HepG2 (cell line): ENCODE data around the gene TMEM53. TPM values are rescaled to one million over a fixed set of nuclear protein-coding genes. Genes with fewer than 3 reads are reported as not detected.

Experiments used
- ATAC-seq: fragments of 200-7000 bp; cut with Tn5 transposase; 3 replicates; pipeline ENCODE4 v1.9.1; 2020; ENCODE audit warnings: mild to moderate bottlenecking, moderate library complexity
- BruUV-seq: library from RNA; stranded (reverse); fragments of 400-500 nt; replicated peaks from 2 replicates; lab custom pipeline; 2021; lab: Mats Ljungman, UMichigan
- CTCF ChIA-PET: fragments of 300-600 bp; formaldehyde crosslinking; extraction: SDS; loops from one replicate; lab custom pipeline; 2021; ENCODE audit warnings: low total read pairs, inconsistent platforms, low intra/inter-chr PET ratio; lab: Yijun Ruan, JAX
- POLR2A ChIA-PET: fragments of 350-600 bp; sonication (Branson Sonifier 250); formaldehyde crosslinking; loops from one replicate; lab custom pipeline; 2020; ENCODE audit warnings: antibody characterized with exemption, inconsistent platforms; lab: Yijun Ruan, JAX
- DNase-seq: peaks from one replicate; pipeline ENCODE4 v3.0.0-alpha.2; 2015; ENCODE audit warnings: low spot score
- FAIRE-seq: peaks from 3 replicates; lab custom pipeline; 2011; peaks lifted over from hg19 to GRCh38; lab: Jason Lieb, UNC
- H2AFZ ChIP-seq: one replicate; pipeline ENCODE4 v1.6.1; 2011; ENCODE audit warnings: low read length, inconsistent platforms
- H3K27ac ChIP-seq: fragments of 300-600 bp; 3 replicates; pipeline ENCODE4 v1.8.0; 2011; ENCODE audit warnings: mixed run types, mild to moderate bottlenecking, mixed read lengths, low read length, inconsistent platforms; ENCODE audit not compliant: insufficient read depth; ENCODE audit errors: extremely low read length
- H3K27me3 ChIP-seq, 2 experiments: fragments of 200-600 bp in 1 of 2; 2 replicates in 1 of 2; 3 replicates in 1 of 2; pipeline versions ENCODE4 v1.6.0 to v1.8.0; 2011; ENCODE audit warnings: low read length in 2 of 2, mild to moderate bottlenecking in 2 of 2, moderate library complexity in 2 of 2, inconsistent platforms in 1 of 2; ENCODE audit not compliant: insufficient read depth in 2 of 2, control insufficient read depth in 1 of 2
- H3K36me3 ChIP-seq, 2 experiments: fragments of 200-600 bp in 1 of 2; replicated peaks in 1 of 2; 2 replicates in 1 of 2; 3 replicates in 1 of 2; pipeline versions ENCODE4 v1.5.1 to v1.8.0; 2011; ENCODE audit warnings: low read length in 2 of 2, inconsistent platforms in 1 of 2; ENCODE audit not compliant: insufficient read depth in 2 of 2, control insufficient read depth in 1 of 2
- H3K4me1 ChIP-seq: 2 replicates; pipeline ENCODE4 v1.5.1; 2012; ENCODE audit warnings: low read length, inconsistent platforms; ENCODE audit not compliant: insufficient read depth
- H3K4me2 ChIP-seq: 2 replicates; pipeline ENCODE4 v1.6.0; 2011; ENCODE audit warnings: low read depth, low read length, inconsistent platforms
- H3K4me3 ChIP-seq, 3 experiments: fragments of 200-600 bp in 1 of 3; sonication (generic), shearing (Covaris generic) in 1 of 3; replicated peaks in 1 of 3; 2 replicates each; pipeline ENCODE4 v1.5.1; 2011 to 2016; ENCODE audit warnings: low read length in 3 of 3, inconsistent platforms in 2 of 3, low read depth in 2 of 3, mild to moderate bottlenecking in 2 of 3, control low read depth in 1 of 3, mixed read lengths in 1 of 3; ENCODE audit not compliant: insufficient read depth in 1 of 3
- H3K79me2 ChIP-seq: one replicate; pipeline ENCODE4 v1.6.1; 2011; ENCODE audit warnings: low read length, inconsistent platforms; ENCODE audit not compliant: insufficient read depth
- H3K9ac ChIP-seq: 2 replicates; pipeline ENCODE4 v1.6.0; 2011; ENCODE audit warnings: mild to moderate bottlenecking, low read depth, low read length, inconsistent platforms; ENCODE audit not compliant: insufficient read depth
- H3K9me3 ChIP-seq: 2 replicates; pipeline ENCODE4 v1.5.1; 2012; ENCODE audit warnings: mild to moderate bottlenecking, low read length
- H4K20me1 ChIP-seq: 2 replicates; pipeline ENCODE4 v1.6.0; 2011; ENCODE audit warnings: inconsistent platforms, mild to moderate bottlenecking, low read length, moderate library complexity; ENCODE audit not compliant: insufficient read depth
- CHCHD3 ChIP-seq: sonication (generic); formaldehyde crosslinking; IDR thresholded peaks from 2 replicates; pipeline ENCODE4 v1.8.0; 2022; ENCODE audit warnings: mild to moderate bottlenecking, missing genetic modification reagents, moderate library complexity
- DMTF1 ChIP-seq: sonication (generic); formaldehyde crosslinking; IDR thresholded peaks from 2 replicates; pipeline ENCODE4 v1.4.0; 2020; ENCODE audit warnings: mild to moderate bottlenecking, missing genetic modification reagents
- GATA4 ChIP-seq: sonication (generic); IDR thresholded peaks from 2 replicates; pipeline ENCODE4 v1.6.1; 2016; ENCODE audit warnings: antibody characterized with exemption, low read depth, borderline replicate concordance
- KAT8 ChIP-seq: IDR thresholded peaks from 2 replicates; pipeline ENCODE4 v1.6.1; 2016; ENCODE audit warnings: missing genetic modification reagents, missing compliant biosample characterization
- KDM3A ChIP-seq: IDR thresholded peaks from 2 replicates; pipeline ENCODE4 v1.6.1; 2018; ENCODE audit warnings: low read depth, missing compliant biosample characterization
- RELA ChIP-seq: sonication (generic); formaldehyde crosslinking; IDR thresholded peaks from 2 replicates; pipeline ENCODE4 v1.4.0; 2020; ENCODE audit warnings: missing genetic modification reagents
- REXO4 ChIP-seq: sonication (generic); formaldehyde crosslinking; IDR thresholded peaks from 2 replicates; pipeline ENCODE4 v1.8.0; 2022; ENCODE audit warnings: missing genetic modification reagents, mild to moderate bottlenecking, borderline replicate concordance
- SRY ChIP-seq: sonication (generic); formaldehyde crosslinking; IDR thresholded peaks from 2 replicates; pipeline ENCODE4 v1.8.0; 2022; ENCODE audit warnings: mild to moderate bottlenecking, missing genetic modification reagents
- ZBTB7B ChIP-seq: sonication (generic); formaldehyde crosslinking; IDR thresholded peaks from 2 replicates; pipeline ENCODE4 v1.4.0; 2020; ENCODE audit warnings: missing genetic modification reagents
- ZNF362 ChIP-seq: sonication (generic); formaldehyde crosslinking; IDR thresholded peaks from 2 replicates; pipeline ENCODE4 v1.4.0; 2020; ENCODE audit warnings: missing genetic modification reagents, mild to moderate bottlenecking, borderline replicate concordance
- ZNF572 ChIP-seq: sonication (generic); formaldehyde crosslinking; IDR thresholded peaks from 2 replicates; pipeline ENCODE4 v1.5.1; 2020; ENCODE audit warnings: mild to moderate bottlenecking, missing genetic modification reagents
- ZNF777 ChIP-seq: sonication (generic); formaldehyde crosslinking; IDR thresholded peaks from 2 replicates; pipeline ENCODE4 v1.4.0; 2020; ENCODE audit warnings: missing genetic modification reagents
- ZNF850 ChIP-seq: sonication (generic); formaldehyde crosslinking; conservative IDR thresholded peaks from 2 replicates; pipeline ENCODE4 v1.9.0; 2021; ENCODE audit warnings: mild to moderate bottlenecking, missing genetic modification reagents
- WGBS: methylation state at CpG from one replicate; pipeline ENCODE4 v1.1.6; 2017; ENCODE audit warnings: low lambda C conversion rate; 5-methylcytosine and 5-hydroxymethylcytosine counted together
- in situ Hi-C: cut with HindIII; loops from 2 replicates; pipeline ENCODE4 v1.10.0; 2017; ENCODE audit warnings: low pct_unique_long_range_greater_than_20kb; ENCODE audit not compliant: extremely low pct_ligation_motif_present
- intact Hi-C: fragments of 100-400 bp; cut with micrococcal nuclease; formaldehyde crosslinking; loops from one replicate; pipeline ENCODE4 v1.10.0; 2022; ENCODE audit not compliant: unreplicated experiment
- polyA plus RNA-seq, 8 experiments: library from polyadenylated mRNA; depleted of rRNA in 3 of 8; stranded (reverse) in 7 of 8; unstranded in 1 of 8; fragments of >200 nt; fragmentation: Illumina TruSeq in 4 of 8; extraction: Trizol in 4 of 8; gene quantifications; 2 replicates each; pipeline versions ENCODE4 v1.2.1 to v1.2.3, GENCODE V29; 2011 to 2016; ENCODE audit warnings: low read depth in 4 of 8, missing spikeins in 1 of 8, mixed read lengths in 1 of 8; ENCODE audit not compliant: insufficient read depth in 1 of 8
- total RNA-seq, 5 experiments: library from RNA; depleted of rRNA; stranded (reverse); fragments of >200 nt; fragmentation: Illumina TruSeq; extraction: Trizol; gene quantifications; 2 replicates each; pipeline ENCODE4 v1.2.3, GENCODE V29; 2016; ENCODE audit warnings: low read depth in 1 of 5
- TF ChIP-seq, protein P1 (sequence below): sonication (generic); formaldehyde crosslinking; IDR thresholded peaks from 2 replicates; pipeline ENCODE4 v1.8.0; 2022; ENCODE audit warnings: mild to moderate bottlenecking, missing genetic modification reagents, borderline replicate concordance
- TF ChIP-seq, protein P2 (sequence below): sonication (generic); formaldehyde crosslinking; IDR thresholded peaks from 2 replicates; pipeline ENCODE4 v1.8.1; 2023; ENCODE audit warnings: missing genetic modification reagents, inconsistent platforms, borderline replicate concordance
- TF ChIP-seq, protein P3 (sequence below): sonication (generic); formaldehyde crosslinking; IDR thresholded peaks from 2 replicates; pipeline ENCODE4 v1.9.0; 2021; ENCODE audit warnings: missing genetic modification reagents, borderline replicate concordance

The TMEM53 gene
- total and polyA plus RNA-seq, 2 of the 13 experiments (the other 11 are each of a cell fraction or from before 2014, with no cell fraction given) = 12.6 to 20.2 TPM

DNA sequence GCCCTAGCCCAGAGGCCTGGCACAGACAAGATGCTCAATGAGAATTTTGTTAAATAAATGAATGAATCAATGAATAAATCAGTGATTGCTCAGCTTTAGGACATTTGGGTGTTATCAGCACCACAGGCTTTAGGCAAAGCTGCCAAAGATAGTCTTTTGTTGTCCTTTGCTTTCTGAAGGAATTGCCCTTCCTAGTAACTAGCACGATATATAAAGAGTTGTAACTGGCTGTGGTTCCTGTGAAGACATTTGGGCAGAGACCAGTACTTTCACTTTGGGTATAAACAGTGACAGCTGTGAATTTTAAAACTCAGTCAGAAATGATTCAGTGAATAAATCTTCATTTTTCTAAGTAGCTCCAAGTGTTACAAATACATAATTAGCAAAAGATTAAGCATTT is 43.4 kb upstream of the TMEM53 start:
- Histone ChIP-seq H3K4me2 (no peak overlapping the region), H3K4me1 (peaks cover 56% of the 10 kb centered on the region), H3K27ac (no peak overlapping the region), H3K9me3 (no peaks in the 10 kb centered on the region), H3K36me3 (no peaks in the 10 kb centered on the region), H3K4me3 (no peak overlapping the region), H3K79me2 (no peaks in the 10 kb centered on the region), H2AFZ (no peak overlapping the region), H4K20me1 (no peaks in the 10 kb centered on the region), H3K27me3 (0 out of 5 replicates have a peak, but pooled peaks cover 0 to 12% of the 10 kb centered on the region in 2 experiments), H3K9ac (no peak overlapping the region)
- CTCF ChIA-PET = interaction anchor here (1.2 kb wide), 1 partner anchor 12 kb away, joined by 3 read pairs; no protein-coding TSS in a partner anchor
- POLR2A ChIA-PET = interaction anchor here (1.2 to 1.3 kb wide), 2 partner anchors 9 to 622 kb away, joined by 3 read pairs; partner anchors contain the start of genes MUTYH and TOE1
- ATAC-seq = no peak
- 23% methylated on average over 1 of the region's 1 CpG for WGBS
- in situ Hi-C loops (no loop called here), intact Hi-C loops (no loop called here)
- no peak for FAIRE-seq
- no TSS peak for BruUV-seq
- DNase-seq = no peak
- TF ChIP-seq ZNF572 (CRISPR knock-in tag) (no peak), ZNF362 (CRISPR knock-in tag) (no peak), SRY (CRISPR knock-in tag) (no peak), GATA4 (no peak), CHCHD3 (CRISPR knock-in tag) (no peak), ZBTB7B (no peak), ZNF850 (no peak), DMTF1 (no peak), KAT8 (CRISPR knock-in tag) (no peak), REXO4 (CRISPR knock-in tag) (no peak), KDM3A (CRISPR knock-in tag) (no peak), ZNF777 (no peak), RELA (CRISPR knock-in tag) (no peak)
- TF ChIP-seq, protein P1, sequence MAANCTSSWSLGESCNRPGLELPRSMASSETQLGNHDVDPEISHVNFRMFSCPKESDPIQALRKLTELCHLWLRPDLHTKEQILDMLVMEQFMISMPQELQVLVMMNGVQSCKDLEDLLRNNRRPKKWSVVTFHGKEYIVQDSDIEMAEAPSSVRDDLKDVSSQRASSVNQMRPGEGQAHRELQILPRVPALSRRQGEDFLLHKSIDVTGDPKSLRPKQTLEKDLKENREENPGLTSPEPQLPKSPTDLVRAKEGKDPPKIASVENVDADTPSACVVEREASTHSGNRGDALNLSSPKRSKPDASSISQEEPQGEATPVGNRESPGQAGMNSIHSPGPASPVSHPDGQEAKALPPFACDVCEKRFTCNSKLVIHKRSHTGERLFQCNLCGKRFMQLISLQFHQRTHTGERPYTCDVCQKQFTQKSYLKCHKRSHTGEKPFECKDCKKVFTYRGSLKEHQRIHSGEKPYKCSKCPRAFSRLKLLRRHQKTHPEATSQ (CRISPR knock-in tag) = no peak
- TF ChIP-seq, protein P2, sequence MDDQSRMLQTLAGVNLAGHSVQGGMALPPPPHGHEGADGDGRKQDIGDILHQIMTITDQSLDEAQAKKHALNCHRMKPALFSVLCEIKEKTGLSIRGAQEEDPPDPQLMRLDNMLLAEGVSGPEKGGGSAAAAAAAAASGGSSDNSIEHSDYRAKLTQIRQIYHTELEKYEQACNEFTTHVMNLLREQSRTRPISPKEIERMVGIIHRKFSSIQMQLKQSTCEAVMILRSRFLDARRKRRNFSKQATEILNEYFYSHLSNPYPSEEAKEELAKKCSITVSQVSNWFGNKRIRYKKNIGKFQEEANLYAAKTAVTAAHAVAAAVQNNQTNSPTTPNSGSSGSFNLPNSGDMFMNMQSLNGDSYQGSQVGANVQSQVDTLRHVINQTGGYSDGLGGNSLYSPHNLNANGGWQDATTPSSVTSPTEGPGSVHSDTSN (CRISPR knock-in tag) = no peak
- TF ChIP-seq, protein P3, sequence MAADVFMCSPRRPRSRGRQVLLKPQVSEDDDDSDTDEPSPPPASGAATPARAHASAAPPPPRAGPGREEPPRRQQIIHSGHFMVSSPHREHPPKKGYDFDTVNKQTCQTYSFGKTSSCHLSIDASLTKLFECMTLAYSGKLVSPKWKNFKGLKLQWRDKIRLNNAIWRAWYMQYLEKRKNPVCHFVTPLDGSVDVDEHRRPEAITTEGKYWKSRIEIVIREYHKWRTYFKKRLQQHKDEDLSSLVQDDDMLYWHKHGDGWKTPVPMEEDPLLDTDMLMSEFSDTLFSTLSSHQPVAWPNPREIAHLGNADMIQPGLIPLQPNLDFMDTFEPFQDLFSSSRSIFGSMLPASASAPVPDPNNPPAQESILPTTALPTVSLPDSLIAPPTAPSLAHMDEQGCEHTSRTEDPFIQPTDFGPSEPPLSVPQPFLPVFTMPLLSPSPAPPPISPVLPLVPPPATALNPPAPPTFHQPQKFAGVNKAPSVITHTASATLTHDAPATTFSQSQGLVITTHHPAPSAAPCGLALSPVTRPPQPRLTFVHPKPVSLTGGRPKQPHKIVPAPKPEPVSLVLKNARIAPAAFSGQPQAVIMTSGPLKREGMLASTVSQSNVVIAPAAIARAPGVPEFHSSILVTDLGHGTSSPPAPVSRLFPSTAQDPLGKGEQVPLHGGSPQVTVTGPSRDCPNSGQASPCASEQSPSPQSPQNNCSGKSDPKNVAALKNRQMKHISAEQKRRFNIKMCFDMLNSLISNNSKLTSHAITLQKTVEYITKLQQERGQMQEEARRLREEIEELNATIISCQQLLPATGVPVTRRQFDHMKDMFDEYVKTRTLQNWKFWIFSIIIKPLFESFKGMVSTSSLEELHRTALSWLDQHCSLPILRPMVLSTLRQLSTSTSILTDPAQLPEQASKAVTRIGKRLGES = no peak
